Measurements from ENCODE around the gene NCKIPSD. TPM values are rescaled to one million over a fixed set of nuclear protein-coding genes. Genes with fewer than 3 reads are reported as not detected.

Gene NCKIPSD
- total RNA-seq, 1 donor from 2014 or later, result 18.3 TPM

- TF ChIP-seq EZH2 (IDR thresholded peaks at IDR 0.05; ENCODE audit: insufficient read depth, low read length) (no peak), CTCF (IDR thresholded peaks at IDR 0.05; ENCODE audit: insufficient read depth, low read depth, low read length) (no peak)
- Mint-ChIP-seq H3K36me3 (ENCODE audit: low read depth, unreplicated experiment) (peaks cover 30% of the 10 kb centered on the region), H3K27me3 (ENCODE audit: low read depth, unreplicated experiment) (no peaks in the 10 kb centered on the region), H3K4me1 (ENCODE audit: low read depth, unreplicated experiment) (peaks cover 2% of the 10 kb centered on the region), H3K27ac (ENCODE audit: unreplicated experiment) (no peak overlapping the region), H3K4me3 (ENCODE audit: unreplicated experiment) (peak overlapping the region; percentile 82), H3K9me3 (ENCODE audit: unreplicated experiment) (peaks cover 9% of the 10 kb centered on the region)
- no peaks in the 10 kb centered on the region for H3K27me3 ChIP-seq (ENCODE audit: insufficient read depth, low read length)
- DNase-seq (ENCODE audit: low read depth) (peak; percentile 11), FAIRE-seq (no peak)
- H2AFZ ChIP-seq (ENCODE audit: low read depth, low read length), result peak overlapping the region; percentile 91
- no peaks in the 10 kb centered on the region for H3K79me2 ChIP-seq (ENCODE audit: insufficient read depth, low read length)
- H3K9ac ChIP-seq (ENCODE audit: low read length), result no peak overlapping the region
- H3K4me2 ChIP-seq (ENCODE audit: low read length), result peak overlapping the region; percentile 97
- H4K20me1 ChIP-seq (ENCODE audit: insufficient read depth, low read length), result peaks cover 4% of the 10 kb centered on the region
- no peaks in the 10 kb centered on the region for H3K36me3 ChIP-seq (ENCODE audit: insufficient read depth, low read length)
- peaks cover 15% of the 10 kb centered on the region for H3K4me1 ChIP-seq (ENCODE audit: insufficient read depth, low read length)
- no peak overlapping the region for H3K27ac ChIP-seq (ENCODE audit: low read depth, low read length)
- peaks cover 5% of the 10 kb centered on the region for H3K9me3 ChIP-seq (ENCODE audit: insufficient read depth, low read depth, low read length)
- peak overlapping the region; percentile 65 for H3K4me3 ChIP-seq (ENCODE audit: insufficient read depth, low read depth, low read length)
Measured at GRCh38 chr3:48661501-48662144, 24.1 kb downstream of the NCKIPSD start.

- H3K4me3 ChIP-seq (ENCODE audit: insufficient read depth, low read depth, low read length), result peak overlapping the region; percentile 65
- H3K27me3 ChIP-seq (ENCODE audit: insufficient read depth, low read length), result no peaks in the 10 kb centered on the region
- Mint-ChIP-seq H3K9me3 (ENCODE audit: unreplicated experiment) (peaks cover 9% of the 10 kb centered on the region), H3K4me1 (ENCODE audit: low read depth, unreplicated experiment) (peaks cover 2% of the 10 kb centered on the region), H3K4me3 (ENCODE audit: unreplicated experiment) (no peak overlapping the region), H3K27ac (ENCODE audit: unreplicated experiment) (no peak overlapping the region), H3K27me3 (ENCODE audit: low read depth, unreplicated experiment) (no peaks in the 10 kb centered on the region), H3K36me3 (ENCODE audit: low read depth, unreplicated experiment) (peaks cover 28% of the 10 kb centered on the region)
- no peak for TF ChIP-seq CTCF (IDR thresholded peaks at IDR 0.05; ENCODE audit: insufficient read depth, low read depth, low read length)
- no peak for TF ChIP-seq EZH2 (IDR thresholded peaks at IDR 0.05; ENCODE audit: insufficient read depth, low read length)
- H3K79me2 ChIP-seq (ENCODE audit: insufficient read depth, low read length), result no peaks in the 10 kb centered on the region
- DNase-seq (ENCODE audit: low read depth) (no peak), FAIRE-seq (no peak)
- H2AFZ ChIP-seq (ENCODE audit: low read depth, low read length), result peak overlapping the region; percentile 91
- peaks cover 15% of the 10 kb centered on the region for H3K4me1 ChIP-seq (ENCODE audit: insufficient read depth, low read length)
- H3K9me3 ChIP-seq (ENCODE audit: insufficient read depth, low read depth, low read length), result peaks cover 5% of the 10 kb centered on the region
- no peak overlapping the region for H3K9ac ChIP-seq (ENCODE audit: low read length)
- H3K36me3 ChIP-seq (ENCODE audit: insufficient read depth, low read length), result no peaks in the 10 kb centered on the region
- H3K4me2 ChIP-seq (ENCODE audit: low read length), result peak overlapping the region; percentile 97
- peaks cover 4% of the 10 kb centered on the region for H4K20me1 ChIP-seq (ENCODE audit: insufficient read depth, low read length)
- no peak overlapping the region for H3K27ac ChIP-seq (ENCODE audit: low read depth, low read length)
Measured at GRCh38 chr3:48660800-48661400, 24.8 kb downstream of the NCKIPSD start.

- Mint-ChIP-seq H3K27me3 (ENCODE audit: low read depth, unreplicated experiment) (peaks cover 7% of the 10 kb centered on the region), H3K27ac (ENCODE audit: unreplicated experiment) (no peak overlapping the region), H3K36me3 (ENCODE audit: low read depth, unreplicated experiment) (peaks cover 47% of the 10 kb centered on the region), H3K4me1 (ENCODE audit: low read depth, unreplicated experiment) (no peaks in the 10 kb centered on the region), H3K9me3 (ENCODE audit: unreplicated experiment) (peaks cover 12% of the 10 kb centered on the region), H3K4me3 (ENCODE audit: unreplicated experiment) (no peak overlapping the region)
- Histone ChIP-seq H3K9ac (ENCODE audit: low read length) (no peak overlapping the region), H3K4me1 (ENCODE audit: insufficient read depth, low read length) (peaks cover 6% of the 10 kb centered on the region), H3K4me3 (ENCODE audit: insufficient read depth, low read depth, low read length) (no peak overlapping the region), H3K27me3 (ENCODE audit: insufficient read depth, low read length) (no peaks in the 10 kb centered on the region), H4K20me1 (ENCODE audit: insufficient read depth, low read length) (peaks cover 3% of the 10 kb centered on the region), H3K36me3 (ENCODE audit: insufficient read depth, low read length) (no peaks in the 10 kb centered on the region), H3K4me2 (ENCODE audit: low read length) (peak overlapping the region; percentile 80), H2AFZ (ENCODE audit: low read depth, low read length) (peak overlapping the region; percentile 60), H3K79me2 (ENCODE audit: insufficient read depth, low read length) (no peaks in the 10 kb centered on the region), H3K27ac (ENCODE audit: low read depth, low read length) (no peak overlapping the region), H3K9me3 (ENCODE audit: insufficient read depth, low read depth, low read length) (peaks cover 5% of the 10 kb centered on the region)
- no peak for FAIRE-seq
- no peak for DNase-seq (ENCODE audit: low read depth)
- TF ChIP-seq EZH2 (IDR thresholded peaks at IDR 0.05; ENCODE audit: insufficient read depth, low read length) (no peak), CTCF (IDR thresholded peaks at IDR 0.05; ENCODE audit: insufficient read depth, low read depth, low read length) (no peak)
Measured at GRCh38 chr3:48656841-48657281, 28.9 kb downstream of the NCKIPSD start.

All from astrocyte (in vitro differentiated cells and primary cell).